Measurements from ENCODE around the gene PTPRN2.

DNA sequence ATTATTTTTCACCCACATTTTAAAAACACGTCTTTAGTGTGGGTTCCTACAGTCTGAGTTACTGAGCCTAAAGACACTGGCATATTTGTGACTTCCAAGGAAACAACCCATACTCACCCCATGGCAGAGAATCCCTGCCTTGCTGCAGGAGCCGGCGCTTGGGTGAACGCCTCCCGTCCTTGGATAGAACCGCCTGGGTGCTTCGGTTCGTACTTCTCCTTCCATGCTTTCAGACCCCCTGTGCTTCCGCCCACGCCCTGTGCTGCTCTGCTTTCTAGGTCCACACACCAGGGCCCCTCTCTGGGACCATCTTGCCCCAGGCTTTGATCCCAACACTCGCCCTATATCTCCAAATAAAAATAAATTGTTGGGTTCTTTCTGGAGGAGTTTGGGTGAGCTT is 125.8 kb downstream of the PTPRN2 start:
- TF ChIP-seq, protein P1, sequence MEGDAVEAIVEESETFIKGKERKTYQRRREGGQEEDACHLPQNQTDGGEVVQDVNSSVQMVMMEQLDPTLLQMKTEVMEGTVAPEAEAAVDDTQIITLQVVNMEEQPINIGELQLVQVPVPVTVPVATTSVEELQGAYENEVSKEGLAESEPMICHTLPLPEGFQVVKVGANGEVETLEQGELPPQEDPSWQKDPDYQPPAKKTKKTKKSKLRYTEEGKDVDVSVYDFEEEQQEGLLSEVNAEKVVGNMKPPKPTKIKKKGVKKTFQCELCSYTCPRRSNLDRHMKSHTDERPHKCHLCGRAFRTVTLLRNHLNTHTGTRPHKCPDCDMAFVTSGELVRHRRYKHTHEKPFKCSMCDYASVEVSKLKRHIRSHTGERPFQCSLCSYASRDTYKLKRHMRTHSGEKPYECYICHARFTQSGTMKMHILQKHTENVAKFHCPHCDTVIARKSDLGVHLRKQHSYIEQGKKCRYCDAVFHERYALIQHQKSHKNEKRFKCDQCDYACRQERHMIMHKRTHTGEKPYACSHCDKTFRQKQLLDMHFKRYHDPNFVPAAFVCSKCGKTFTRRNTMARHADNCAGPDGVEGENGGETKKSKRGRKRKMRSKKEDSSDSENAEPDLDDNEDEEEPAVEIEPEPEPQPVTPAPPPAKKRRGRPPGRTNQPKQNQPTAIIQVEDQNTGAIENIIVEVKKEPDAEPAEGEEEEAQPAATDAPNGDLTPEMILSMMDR (conservative IDR thresholded peaks at IDR 0.05 in 1 of 2, IDR thresholded peaks at IDR 0.05 in 1 of 2; ENCODE audit: low read depth in 1 of 2, low read length in 2 of 2), result no peak
- TF ChIP-seq EZH2 (IDR thresholded peaks at IDR 0.05; ENCODE audit: low read length, missing control alignments), result no peak

All from fibroblast of lung (primary cell).